Liver (tissue), 9 donors: Measurements from ENCODE around the gene GAN. TPM values are rescaled to one million over a fixed set of nuclear protein-coding genes. Genes with fewer than 3 reads are reported as not detected.
"Not testable (repeated sequence)": the region's sequence is repeated elsewhere in the genome, so short reads cannot be mapped to it uniquely, and the experiment has no call there.

Experiments
- DNase-seq: peaks from one replicate; pipeline ENCODE4 v3.0.0-alpha.2; 2017; ENCODE audit warnings: low spot score
- H3K27ac ChIP-seq, 2 donors: one replicate each; pipeline ENCODE4 v1.7.0; 2013; ENCODE audit warnings: inconsistent platforms in 2 of 2, low read length in 2 of 2, control low read depth in 1 of 2, low read depth in 1 of 2, mild to moderate bottlenecking in 1 of 2
- H3K27me3 ChIP-seq, 4 donors: one replicate each; pipeline versions ENCODE4 v1.6.1 to v1.7.0; 2013; ENCODE audit warnings: low read length in 3 of 4, inconsistent platforms in 1 of 4, mild to moderate bottlenecking in 1 of 4, moderate library complexity in 1 of 4; ENCODE audit not compliant: control insufficient read depth in 4 of 4, insufficient read depth in 4 of 4
- H3K36me3 ChIP-seq, 4 donors: one replicate each; pipeline versions ENCODE4 v1.6.1 to v1.7.0; 2013; ENCODE audit warnings: low read length in 3 of 4, mild to moderate bottlenecking in 3 of 4, low read depth in 1 of 4, moderate library complexity in 1 of 4; ENCODE audit not compliant: control insufficient read depth in 4 of 4, insufficient read depth in 3 of 4
- H3K4me1 ChIP-seq, 4 donors: one replicate each; pipeline versions ENCODE4 v1.6.1 to v1.7.0; 2013; ENCODE audit warnings: low read length in 3 of 4, mild to moderate bottlenecking in 3 of 4, moderate library complexity in 1 of 4; ENCODE audit not compliant: control insufficient read depth in 4 of 4, insufficient read depth in 4 of 4
- H3K4me3 ChIP-seq, 3 donors: one replicate each; pipeline versions ENCODE4 v1.6.1 to v1.7.0; 2013; ENCODE audit warnings: low read length in 3 of 3, control low read depth in 1 of 3, low read depth in 1 of 3, mild to moderate bottlenecking in 1 of 3
- H3K9ac ChIP-seq, 2 donors: one replicate each; pipeline ENCODE4 v1.7.0; 2013; ENCODE audit warnings: low read length in 2 of 2, mild to moderate bottlenecking in 2 of 2, moderate library complexity in 2 of 2, control low read depth in 1 of 2, low read depth in 1 of 2
- H3K9me3 ChIP-seq, 4 donors: one replicate each; pipeline versions ENCODE4 v1.6.1 to v1.7.0; 2013; ENCODE audit warnings: low read length in 3 of 4; ENCODE audit not compliant: control insufficient read depth in 4 of 4
- ATF3 ChIP-seq: IDR thresholded peaks from 2 replicates; pipeline ENCODE4 v1.6.1; 2016; ENCODE audit warnings: antibody characterized with exemption
- CTCF ChIP-seq: fragments of 150-350 bp; IDR thresholded peaks from 2 replicates; pipeline ENCODE4 v1.5.1; 2017; ENCODE audit warnings: improper control_type of control experiment, low read depth, low read length; ENCODE audit not compliant: missing input control
- FOXA1 ChIP-seq: IDR thresholded peaks from 2 replicates; pipeline ENCODE4 v1.6.1; 2016; ENCODE audit warnings: antibody characterized with exemption
- JUND ChIP-seq, 2 donors: IDR thresholded peaks; 2 replicates each; pipeline ENCODE4 v1.6.1; 2016; ENCODE audit warnings: antibody characterized with exemption in 2 of 2
- MAX ChIP-seq: IDR thresholded peaks from 2 replicates; pipeline ENCODE4 v1.6.1; 2016; ENCODE audit warnings: antibody characterized with exemption
- NR2F2 ChIP-seq: IDR thresholded peaks from 2 replicates; pipeline ENCODE4 v1.6.1; 2016; ENCODE audit warnings: antibody characterized with exemption
- RAD21 ChIP-seq, 2 donors: IDR thresholded peaks; 2 replicates each; pipeline ENCODE4 v1.6.1; 2016; ENCODE audit warnings: antibody characterized with exemption in 2 of 2, mild to moderate bottlenecking in 2 of 2
- REST ChIP-seq: IDR thresholded peaks from 2 replicates; pipeline ENCODE4 v1.6.1; 2016; ENCODE audit warnings: antibody characterized with exemption, mild to moderate bottlenecking
- RXRA ChIP-seq, 2 donors: IDR thresholded peaks; 2 replicates each; pipeline ENCODE4 v1.6.1; 2017 to 2018; ENCODE audit warnings: antibody characterized with exemption in 2 of 2, mild to moderate bottlenecking in 1 of 2
- TAF1 ChIP-seq: conservative IDR thresholded peaks from 2 replicates; pipeline ENCODE4 v1.6.1; 2016; ENCODE audit warnings: antibody characterized with exemption, mild to moderate bottlenecking
- ZBTB33 ChIP-seq: IDR thresholded peaks from 2 replicates; pipeline ENCODE4 v1.6.1; 2016; ENCODE audit warnings: antibody characterized with exemption
- WGBS: extraction: QIAGEN DNeasy Blood & Tissue Kit; methylation state at CpG from one replicate; pipeline ENCODE4 v1.1.7; 2013; 5-methylcytosine and 5-hydroxymethylcytosine counted together
- polyA plus RNA-seq, 2 donors: library from polyadenylated mRNA; stranded (reverse) in 1 of 2; unstranded in 1 of 2; fragments of 200-250 nt in 1 of 2; fragments of >200 nt in 1 of 2; fragmentation: Nextera tagmentation in 1 of 2; extraction: Ambion mirVana in 1 of 2; gene quantifications; one replicate each; pipeline versions ENCODE4 v1.2.1 to v1.2.3, GENCODE V29; 2013 to 2015
- total RNA-seq, 2 donors: library from RNA; depleted of rRNA; stranded (reverse); fragments of >200 nt; gene quantifications; one replicate each; pipeline ENCODE4 v1.2.3, GENCODE V29; 2014
- donor health status: healthy.
- donor health status: healthy.
- donor health status: healthy.
- donor health status: healthy.
- donor health status: healthy.

Gene GAN
- total and polyA plus RNA-seq, 4 donors, result 0.33 to 5.5 (median 1.5) TPM

- peak; percentile 88 for DNase-seq
These were observed 89.0 kb downstream of the GAN start for GRCh38 chr16:81403601-81404391.

GRCh38 chr16:81405002-81405401 lies 90.2 kb downstream of the GAN start:
- not testable (repeated sequence) for DNase-seq, H3K9ac ChIP-seq, H3K4me3 ChIP-seq, H3K36me3 ChIP-seq, H3K27me3 ChIP-seq, H3K4me1 ChIP-seq, H3K9me3 ChIP-seq, H3K27ac ChIP-seq
- WGBS, result 71% methylated on average over 2 of the region's 2 CpGs

More at GRCh38 chr16:81403601-81404391, 89.0 kb downstream of the GAN start:
- Histone ChIP-seq H3K4me3 (peak overlapping the region in 2 of 3 donors; percentile 30 to 50), H3K36me3 (no peaks in the 10 kb centered on the region), H3K27ac (no peak overlapping the region), H3K9ac (no peak overlapping the region), H3K4me1 (peaks cover 0 to 8% (median 6%) of the 10 kb centered on the region in 4 donors), H3K27me3 (no peaks in the 10 kb centered on the region), H3K9me3 (peaks cover 0 to 2% (median 0%) of the 10 kb centered on the region in 4 donors)
- TF ChIP-seq CTCF (peak; percentile 96), RAD21 (IDR thresholded peaks at IDR 0.05) (peak; percentile 98 to 99), REST (no peak), NR2F2 (no peak)
- 26% methylated on average over 37 of the region's 37 CpGs for WGBS

GRCh38 chr16:81405702-81406113 lies 90.9 kb downstream of the GAN start:
- WGBS, result 71% methylated on average over 11 of the region's 11 CpGs
- no peak overlapping the region for H3K27ac ChIP-seq
- H3K4me1 ChIP-seq, result peaks cover 0 to 8% (median 6%) of the 10 kb centered on the region in 4 donors
- DNase-seq, result no peak
- H3K9ac ChIP-seq, result no peak overlapping the region
- no peaks in the 10 kb centered on the region for H3K36me3 ChIP-seq
- no peak overlapping the region for H3K4me3 ChIP-seq
- no peaks in the 10 kb centered on the region for H3K9me3 ChIP-seq
- H3K27me3 ChIP-seq, result no peaks in the 10 kb centered on the region
- TF ChIP-seq TAF1 (no peak), JUND (IDR thresholded peaks at IDR 0.05) (no peak), ATF3 (no peak), REST (no peak), MAX (no peak), ZBTB33 (no peak), RXRA (IDR thresholded peaks at IDR 0.05) (no peak), NR2F2 (no peak), CTCF (no peak), FOXA1 (no peak)
